HG02943 (cell line): ENCODE data around the gene ING4.

Experiments used
- ATAC-seq: cut with Tn5 transposase; IDR thresholded peaks from one replicate; pipeline ENCODE4 v1.9.1; 2021; ENCODE audit warnings: mild to moderate bottlenecking, low read depth, moderate library complexity; ENCODE audit not compliant: unreplicated experiment

The ING4 gene

DNA sequence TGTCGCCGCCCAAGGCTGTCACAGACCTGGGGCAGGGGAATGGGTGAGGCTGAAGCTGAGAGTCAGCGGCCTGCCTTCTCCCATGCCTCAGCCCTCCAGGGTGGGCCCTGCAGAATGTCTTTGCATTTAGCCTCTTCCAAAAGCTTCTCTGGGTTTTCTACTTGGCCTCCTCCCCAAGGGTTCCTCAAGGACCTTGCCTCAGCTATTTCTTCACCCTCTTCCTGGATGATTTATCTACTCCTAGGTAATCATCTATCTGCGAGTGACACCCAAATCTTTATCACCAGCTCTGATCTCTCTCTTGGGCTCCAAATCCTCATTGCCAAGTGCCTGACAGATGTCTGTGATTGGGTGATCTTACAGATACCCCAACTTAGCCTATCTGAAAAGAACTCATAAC lies 22.4 kb downstream of the ING4 start:
- ATAC-seq: no peak

DNA sequence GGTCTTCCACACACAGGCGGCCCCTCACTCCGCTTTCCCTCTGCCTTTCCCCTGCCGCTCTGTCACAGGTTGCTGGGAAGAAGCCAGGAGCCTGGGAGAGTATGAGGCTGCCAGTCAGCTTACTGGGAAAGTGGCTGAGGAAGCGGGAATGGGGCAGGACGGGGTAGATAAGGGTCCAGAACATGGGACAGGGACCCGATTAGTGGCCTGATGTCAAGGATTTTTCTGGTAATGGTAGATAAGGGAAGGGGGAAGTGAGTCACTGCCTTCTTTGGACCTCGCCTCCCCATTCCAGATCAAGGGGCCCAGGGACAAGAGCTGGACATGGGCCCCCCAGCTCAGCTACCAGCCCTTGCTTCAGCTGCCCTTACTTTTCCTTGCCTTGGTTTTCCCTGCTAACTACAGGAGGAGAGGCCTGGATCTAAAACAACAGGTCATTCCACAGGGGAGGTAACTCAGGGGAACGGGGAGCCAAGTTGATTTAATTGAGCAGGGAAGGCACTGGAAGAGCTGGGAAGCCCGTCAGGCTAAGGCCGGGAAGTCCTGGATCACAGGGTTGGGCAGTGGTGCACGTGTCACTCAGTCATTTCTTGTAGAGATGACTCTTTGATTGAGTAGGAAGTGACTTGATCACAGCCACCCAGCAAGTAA lies 23.6 kb downstream of the ING4 start:
- no peak for ATAC-seq

DNA sequence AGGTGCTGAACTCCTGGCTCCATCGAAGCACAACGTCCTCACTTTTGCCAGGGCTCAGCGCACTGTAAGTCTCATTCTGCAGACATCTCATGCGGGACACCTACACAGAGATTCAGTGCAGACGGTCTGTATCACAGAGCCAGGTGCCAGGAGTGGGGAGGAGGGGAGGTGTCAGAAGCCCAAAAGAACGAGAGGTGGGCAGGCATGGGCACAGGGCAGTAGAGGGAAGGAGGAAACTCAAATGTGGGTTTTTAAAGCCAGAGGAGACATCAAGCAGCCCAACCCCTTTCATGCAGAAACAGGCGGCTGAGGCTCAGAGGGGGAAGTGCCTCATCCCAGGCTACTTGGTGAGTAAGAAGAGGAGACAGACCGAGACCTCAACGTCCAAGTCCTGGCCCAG lies 24.6 kb downstream of the ING4 start:
- no peak for ATAC-seq

- ATAC-seq: no peak
Measured at GRCh38 chr12:6635856-6636531, 26.9 kb downstream of the ING4 start, which contains the start of gene LPAR5. Gene LPAR5, minus strand, starts transcription at chr12:6635959. Its CDS starts 14,711 bp downstream, at chr12:6621248.

GRCh38 chr12:6635375-6635855 lies 27.5 kb downstream of the ING4 start:
- ATAC-seq: no peak

- no peak for ATAC-seq
Measured at GRCh38 chr12:6632026-6632983, 30.6 kb downstream of the ING4 start.

- ATAC-seq: no peak
Measured at GRCh38 chr12:6631549-6631961, 31.4 kb downstream of the ING4 start.

DNA sequence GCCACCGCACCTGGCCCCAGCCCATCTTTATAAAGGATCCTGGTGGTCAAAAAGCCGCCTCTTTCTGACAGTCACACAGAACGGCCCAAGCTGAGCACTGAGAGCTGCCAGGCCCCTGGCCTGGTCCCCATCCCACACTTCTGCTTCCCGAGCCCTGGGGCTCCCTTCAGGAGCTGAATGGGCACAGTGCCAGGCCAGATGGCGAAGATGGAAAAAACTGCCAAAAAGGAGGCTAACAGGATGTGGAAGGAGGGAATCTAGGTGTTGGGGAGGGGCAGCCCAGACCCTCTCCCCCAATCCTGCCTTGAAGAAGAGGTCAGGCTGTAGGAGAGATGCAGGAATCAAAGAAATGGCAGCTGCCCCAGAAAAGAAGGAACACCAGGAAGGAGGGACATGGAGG lies 32.2 kb downstream of the ING4 start:
- ATAC-seq: no peak

GRCh38 chr12:6627616-6628015 lies 35.3 kb downstream of the ING4 start:
- no peak for ATAC-seq

- ATAC-seq: no peak
Measured at GRCh38 chr12:6626654-6627283, 36.1 kb downstream of the ING4 start.

- ATAC-seq: no peak
Measured at GRCh38 chr12:6620885-6621274, 42.0 kb downstream of the ING4 start.

DNA sequence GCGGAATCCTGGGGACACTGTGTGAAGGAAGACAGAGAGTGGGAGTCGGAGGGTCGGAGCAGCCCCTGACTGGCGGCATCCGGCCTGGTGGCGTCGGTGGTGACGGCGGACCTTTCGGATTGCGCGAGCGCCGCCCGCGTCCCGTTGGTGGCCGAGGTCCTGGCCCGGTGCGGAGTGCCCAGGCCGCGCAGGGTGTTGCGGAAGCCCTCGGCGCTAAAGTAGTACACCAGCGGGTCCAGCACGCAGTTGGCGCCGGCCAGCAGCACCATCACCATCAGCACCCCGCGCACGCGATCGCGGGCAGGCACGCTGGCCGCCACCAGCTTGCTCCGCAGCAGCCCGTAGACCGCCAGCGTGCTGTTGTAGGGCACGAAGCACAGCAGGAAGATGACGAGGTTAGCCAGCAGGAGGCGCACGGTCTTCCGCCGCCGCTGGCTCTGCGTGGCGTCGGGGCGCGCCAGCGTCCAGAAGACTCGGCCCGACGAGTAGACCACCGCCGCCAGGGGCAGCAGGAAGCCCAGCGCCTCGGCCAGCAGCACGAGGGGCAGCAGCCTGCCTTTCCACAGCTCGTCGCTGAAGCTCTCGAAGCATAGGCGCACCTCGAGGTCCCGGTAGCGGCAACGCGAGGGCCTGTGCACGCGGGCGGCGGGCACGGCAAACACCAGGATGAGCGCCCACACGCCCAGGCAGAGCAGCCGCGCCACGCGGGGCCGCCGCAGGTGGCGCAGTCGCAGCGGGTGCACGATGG lies 42.6 kb downstream of the ING4 start:
- no peak for ATAC-seq

DNA sequence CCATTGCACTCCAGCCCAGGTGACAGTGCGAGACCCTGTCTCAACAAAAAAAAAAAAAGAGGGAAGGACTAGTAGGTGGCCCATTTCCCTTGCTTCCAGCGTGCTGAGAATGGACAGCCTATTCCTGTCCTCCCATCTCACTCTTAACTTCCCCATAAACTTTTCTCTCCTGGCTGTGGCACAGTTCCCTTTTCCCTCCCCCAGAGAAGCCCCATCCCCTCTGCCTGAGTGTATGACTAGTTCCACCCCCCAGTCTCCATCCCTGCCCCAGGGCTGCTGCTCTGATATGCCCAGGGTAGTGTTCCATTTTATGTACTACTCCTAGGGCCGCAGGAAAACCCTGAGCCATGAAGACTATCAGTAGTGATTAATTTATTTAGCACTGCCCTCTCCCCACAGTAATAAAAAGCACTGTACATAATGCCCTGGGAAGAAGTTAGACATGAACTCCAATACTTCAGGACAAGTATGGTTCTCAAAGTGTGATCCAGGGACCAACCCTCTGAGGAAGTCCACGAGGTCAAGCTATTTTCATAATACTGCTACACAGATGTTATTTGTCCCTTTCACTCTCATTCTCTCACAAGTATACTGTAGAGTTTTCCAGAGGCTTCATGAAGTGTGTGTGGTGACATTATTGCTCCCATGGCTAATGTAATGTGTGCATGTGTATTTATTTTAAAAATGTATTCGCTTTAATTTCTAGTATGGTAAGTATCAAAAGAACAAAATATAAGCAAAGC lies 44.3 kb downstream of the ING4 start:
- no peak for ATAC-seq

GRCh38 chr12:6615802-6616201 lies 47.1 kb downstream of the ING4 start:
- no peak for ATAC-seq

DNA sequence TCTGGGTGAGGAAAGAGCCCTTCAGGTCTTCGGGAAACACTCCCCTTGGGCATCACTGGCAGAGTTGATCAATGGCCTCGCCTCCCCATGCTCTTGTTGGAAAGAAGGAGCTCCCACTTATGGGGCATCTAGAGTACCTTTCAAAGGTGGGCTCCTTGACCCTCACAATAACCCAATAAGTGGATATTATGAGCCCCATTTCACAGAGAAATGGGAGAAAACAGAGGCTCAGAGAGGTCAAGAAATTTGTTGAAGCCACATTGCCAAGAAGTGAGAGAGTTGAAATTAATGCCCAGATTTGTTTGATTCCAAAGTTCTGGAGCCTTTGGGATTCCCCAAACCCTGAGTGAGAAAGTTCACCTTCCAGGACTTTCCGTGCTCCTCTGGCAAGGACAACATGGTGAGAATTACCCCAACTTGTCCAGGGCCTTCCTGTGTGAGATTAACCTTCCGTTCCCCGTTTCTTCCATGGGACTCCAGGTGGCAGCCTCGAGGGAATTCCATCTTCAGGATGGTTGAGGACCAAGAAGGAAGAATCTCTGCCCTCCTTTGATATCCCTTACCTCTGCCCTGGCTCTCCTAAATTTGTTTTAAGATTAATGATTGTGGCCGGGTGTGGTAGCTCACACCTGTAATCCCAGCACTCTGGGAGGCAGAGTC lies 48.3 kb downstream of the ING4 start:
- no peak for ATAC-seq

- ATAC-seq: no peak
Measured at GRCh38 chr12:6613776-6614512, 49.0 kb downstream of the ING4 start.

GRCh38 chr12:6613015-6613775 lies 49.7 kb downstream of the ING4 start:
- ATAC-seq: no peak
